ENCODE data around the gene LARP4. TPM values are rescaled to one million over a fixed set of nuclear protein-coding genes. Genes with fewer than 3 reads are reported as not detected.

The LARP4 gene
- total and polyA plus RNA-seq, 9 of the 15 experiments (the other 6 are each of a cell fraction or from before 2014, with no cell fraction given), result 31.6 to 84.5 (median 52.4) TPM

- TF ChIP-seq ZNF318 (IDR thresholded peaks at IDR 0.05; ENCODE audit: borderline replicate concordance in 1 of 2, low read depth in 1 of 2) (no peak), HBP1 (CRISPR knock-in tag; IDR thresholded peaks at IDR 0.05) (no peak), MAFG (tag; conservative IDR thresholded peaks at IDR 0.05) (peak; percentile 63), MECOM (CRISPR knock-in tag; IDR thresholded peaks at IDR 0.05) (no peak), CHD1 (IDR thresholded peaks at IDR 0.05; ENCODE audit: low read length) (peak; percentile 81), RBM15 (IDR thresholded peaks at IDR 0.05; ENCODE audit: insufficient read depth, low read length) (no peak), YY1 (IDR thresholded peaks at IDR 0.05; ENCODE audit: borderline replicate concordance in 1 of 3, control insufficient read depth in 1 of 3, extremely low read depth in 1 of 3, insufficient read depth in 3 of 3, insufficient read length in 1 of 3, insufficient replicate concordance in 2 of 3, low read depth in 1 of 3, low read length in 2 of 3) (peak in 2 of 3 experiments; percentile 60 to 78), ZFP91 (CRISPR knock-in tag; IDR thresholded peaks at IDR 0.05) (0 out of 2 replicates have a peak, but pooled peaks have one; percentile 28), TEAD1 (CRISPR knock-in tag; IDR thresholded peaks at IDR 0.05) (no peak), ZBTB43 (CRISPR knock-in tag; IDR thresholded peaks at IDR 0.05) (peak; percentile 35; the same call in 1 of the 2 replicates), ZNF24 (IDR thresholded peaks at IDR 0.05) (no peak), ZNF408 (CRISPR knock-in tag; IDR thresholded peaks at IDR 0.05; ENCODE audit: low read depth) (no peak)
These were observed at the start of gene LARP4 (continued) for GRCh38 chr12:50400638-50401499.
